ENCODE results near the gene ITGAL.
"Not testable (repeated sequence)": the region's sequence is repeated elsewhere in the genome, so short reads cannot be mapped to it uniquely, and the experiment has no call there.

Gene ITGAL

GRCh38 chr16:30457256-30457655 lies 15.3 kb upstream of the ITGAL start:
- in situ Hi-C loops (cut with HindIII; ENCODE audit: low sequenced_read_pairs), result no loop called here

DNA sequence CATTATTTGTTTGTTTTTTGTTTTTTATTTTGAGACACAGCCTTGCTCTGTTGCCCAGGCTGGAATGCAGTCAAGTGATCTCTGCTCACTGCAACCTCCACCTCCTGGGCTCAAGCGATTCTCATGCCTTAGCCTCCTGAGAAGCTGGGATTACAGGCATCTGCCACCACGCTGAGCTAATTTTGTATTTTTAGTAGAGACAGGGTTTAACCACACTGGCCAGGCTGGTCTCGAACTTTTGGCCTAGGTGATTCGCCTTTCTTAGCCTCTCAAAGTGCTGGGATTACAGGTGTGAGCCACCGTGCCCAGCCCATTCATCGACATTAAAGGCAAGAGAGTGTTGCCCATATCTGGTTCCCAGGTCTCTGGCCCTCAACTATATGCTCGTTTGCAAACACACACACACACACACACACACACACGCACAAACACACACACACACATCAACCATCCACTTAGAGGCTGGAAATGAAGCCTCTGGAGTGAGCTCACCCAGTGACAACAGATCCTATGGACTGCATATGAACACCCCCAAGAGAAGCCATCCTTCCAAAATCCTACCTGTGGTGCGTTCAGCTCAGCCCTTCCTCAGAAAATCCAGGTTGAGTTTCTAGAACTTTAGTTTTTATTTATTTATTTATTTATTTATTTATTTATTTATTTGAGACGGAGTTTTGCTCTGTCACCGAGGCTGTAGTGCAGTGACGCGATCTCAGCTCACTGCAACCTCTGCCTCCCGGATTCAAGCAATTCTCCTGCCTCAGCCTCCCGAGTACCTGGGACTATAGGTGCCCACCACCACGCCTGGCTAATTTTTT lies 14.6 kb upstream of the ITGAL start:
- in situ Hi-C loops (cut with HindIII; ENCODE audit: low sequenced_read_pairs), result no loop called here

DNA sequence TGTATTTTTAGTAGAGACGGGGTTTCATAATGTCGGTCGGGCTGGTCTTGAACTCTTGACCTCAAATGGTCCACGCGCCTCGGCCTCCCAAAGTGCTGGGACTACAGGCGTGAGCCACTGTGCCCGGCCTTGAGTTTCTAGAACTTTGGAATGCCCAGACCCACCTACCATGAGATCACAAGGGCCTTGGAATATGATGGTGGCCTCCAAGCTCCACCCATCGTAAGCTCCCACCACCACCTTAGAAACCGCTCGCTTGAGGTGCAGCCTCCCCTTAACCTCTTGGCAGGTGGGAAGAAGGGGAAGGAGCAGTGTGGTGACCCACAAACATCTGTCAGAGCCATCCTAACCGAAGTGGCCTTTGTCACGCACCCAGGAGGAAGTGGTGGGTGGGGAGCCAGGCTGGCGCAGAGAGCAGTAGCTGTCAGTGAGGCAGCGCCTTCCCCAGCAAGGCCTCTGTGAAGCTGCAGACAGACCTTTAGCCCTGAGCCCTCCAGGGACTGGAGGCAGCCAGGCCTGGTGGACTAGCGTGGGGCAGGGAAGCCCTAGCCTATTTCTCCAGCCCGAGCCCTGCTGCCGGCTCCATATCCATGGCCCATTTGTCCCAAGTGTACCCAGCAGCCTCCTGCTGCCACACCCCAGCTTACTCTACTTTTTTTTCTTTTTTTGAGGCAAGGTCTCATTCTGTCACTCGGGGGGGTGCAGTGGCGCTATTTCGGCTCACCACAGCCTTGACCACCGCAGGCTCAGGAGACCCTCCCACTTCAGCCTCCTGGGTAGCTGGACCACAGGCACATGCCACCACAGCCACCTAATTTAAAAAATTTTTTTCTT lies 13.8 kb upstream of the ITGAL start:
- in situ Hi-C loops (cut with HindIII; ENCODE audit: low sequenced_read_pairs), result no loop called here

DNA sequence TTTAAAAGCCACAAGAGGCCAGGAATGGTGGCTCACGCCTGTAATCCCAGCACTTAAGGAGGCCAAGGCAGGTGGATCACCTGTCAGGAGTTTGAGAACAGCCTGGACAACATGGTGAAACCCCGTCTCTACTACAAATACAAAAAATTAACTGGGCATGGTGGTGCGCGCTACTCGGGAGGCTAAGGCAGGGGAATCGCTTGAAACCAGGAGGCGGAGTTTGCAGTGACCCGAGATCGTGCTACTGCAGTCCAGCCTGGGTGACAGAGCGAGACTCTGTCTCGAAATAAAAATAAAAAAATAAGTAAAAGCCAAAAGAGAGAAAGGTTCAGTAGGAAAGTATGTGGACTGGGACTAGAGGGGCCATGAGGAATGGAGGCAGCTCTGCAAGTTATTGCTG lies 13.1 kb upstream of the ITGAL start:
- in situ Hi-C loops (cut with HindIII; ENCODE audit: low sequenced_read_pairs), result no loop called here

- in situ Hi-C loops (cut with HindIII; ENCODE audit: low sequenced_read_pairs), result not testable (repeated sequence)
Observed at GRCh38 chr16:30461426-30461825, 11.1 kb upstream of the ITGAL start.

DNA sequence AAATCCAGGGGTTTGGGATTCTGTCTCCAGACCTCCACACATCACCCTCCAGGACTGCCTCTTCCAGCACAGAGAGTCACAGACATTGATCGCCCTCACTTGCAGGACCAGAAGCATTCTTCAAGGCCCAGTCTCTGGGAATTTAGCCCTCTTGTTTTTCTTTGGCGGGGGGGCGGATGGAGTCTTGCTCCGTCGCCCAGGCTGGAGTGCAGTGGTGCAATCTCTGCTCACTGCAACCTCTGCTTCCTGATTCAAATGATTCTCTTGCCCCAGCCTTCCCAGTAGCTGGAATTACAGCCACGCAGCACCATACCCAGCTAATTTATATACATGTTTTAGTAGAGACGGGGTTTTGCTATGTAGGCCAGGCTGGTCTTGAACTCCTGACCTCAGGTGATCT lies 8.5 kb upstream of the ITGAL start:
- in situ Hi-C loops (cut with HindIII; ENCODE audit: low sequenced_read_pairs), result no loop called here

GRCh38 chr16:30470170-30470512 lies 2.4 kb upstream of the ITGAL start:
- in situ Hi-C loops (cut with HindIII; ENCODE audit: low sequenced_read_pairs), result no loop called here

- in situ Hi-C loops (cut with HindIII; ENCODE audit: low sequenced_read_pairs), result no loop called here
Observed at GRCh38 chr16:30470632-30470995, 1.9 kb upstream of the ITGAL start.

- in situ Hi-C loops (cut with HindIII; ENCODE audit: low sequenced_read_pairs), result no loop called here
Observed at GRCh38 chr16:30473231-30474073, 910 bp downstream of the ITGAL start.

- in situ Hi-C loops (cut with HindIII; ENCODE audit: low sequenced_read_pairs), result no loop called here
Observed at GRCh38 chr16:30474074-30474452, 1.5 kb downstream of the ITGAL start.

DNA sequence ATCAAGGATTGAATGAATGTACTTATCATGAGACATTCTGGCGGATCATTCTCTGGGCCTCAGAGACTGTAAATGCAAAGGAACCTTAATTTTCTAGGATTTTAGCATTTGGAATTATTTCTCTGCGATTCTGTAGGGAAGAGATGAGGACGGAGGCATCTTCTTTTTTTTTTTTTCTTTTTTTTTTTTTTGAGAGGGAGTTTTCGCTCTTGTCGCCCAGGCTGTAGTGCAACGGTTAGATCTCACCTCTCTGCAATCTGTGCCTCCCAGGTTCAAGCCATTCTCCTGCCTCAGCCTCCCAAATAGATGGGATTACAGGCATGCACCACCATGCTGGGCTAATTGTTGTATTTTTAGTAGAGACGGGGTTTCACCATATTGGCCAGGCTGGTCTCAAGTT lies 2.1 kb downstream of the ITGAL start:
- in situ Hi-C loops (cut with HindIII; ENCODE audit: low sequenced_read_pairs), result no loop called here

GRCh38 chr16:30476991-30477390 lies 4.4 kb downstream of the ITGAL start:
- in situ Hi-C loops (cut with HindIII; ENCODE audit: low sequenced_read_pairs), result no loop called here

DNA sequence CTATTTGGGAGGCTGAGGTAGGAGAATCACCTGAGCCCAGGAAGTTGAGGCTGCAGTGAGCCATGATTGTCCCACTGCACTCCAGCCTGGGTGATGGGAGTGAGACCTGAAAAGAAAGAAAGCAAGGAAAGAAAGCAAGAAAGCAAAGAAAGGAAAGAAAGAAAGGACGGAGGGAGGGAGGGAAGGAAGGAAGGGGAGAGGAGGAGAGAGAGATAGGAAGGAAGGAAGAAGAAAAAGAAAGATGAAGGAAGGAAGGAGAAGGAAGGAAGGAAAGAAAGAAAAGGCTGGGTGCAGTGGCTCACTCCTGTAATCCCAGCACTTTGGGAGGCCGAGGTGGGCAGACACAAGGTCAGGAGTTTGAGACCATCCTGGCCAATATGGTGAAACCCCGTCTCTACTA lies 5.2 kb downstream of the ITGAL start:
- in situ Hi-C loops (cut with HindIII; ENCODE audit: low sequenced_read_pairs), result not testable (repeated sequence)

GRCh38 chr16:30478766-30479478 lies 6.4 kb downstream of the ITGAL start:
- in situ Hi-C loops (cut with HindIII; ENCODE audit: low sequenced_read_pairs), result no loop called here

GRCh38 chr16:30481381-30481780 lies 8.8 kb downstream of the ITGAL start:
- in situ Hi-C loops (cut with HindIII; ENCODE audit: low sequenced_read_pairs), result no loop called here

- in situ Hi-C loops (cut with HindIII; ENCODE audit: low sequenced_read_pairs), result no loop called here
Observed at GRCh38 chr16:30482366-30482765, 9.8 kb downstream of the ITGAL start.

DNA sequence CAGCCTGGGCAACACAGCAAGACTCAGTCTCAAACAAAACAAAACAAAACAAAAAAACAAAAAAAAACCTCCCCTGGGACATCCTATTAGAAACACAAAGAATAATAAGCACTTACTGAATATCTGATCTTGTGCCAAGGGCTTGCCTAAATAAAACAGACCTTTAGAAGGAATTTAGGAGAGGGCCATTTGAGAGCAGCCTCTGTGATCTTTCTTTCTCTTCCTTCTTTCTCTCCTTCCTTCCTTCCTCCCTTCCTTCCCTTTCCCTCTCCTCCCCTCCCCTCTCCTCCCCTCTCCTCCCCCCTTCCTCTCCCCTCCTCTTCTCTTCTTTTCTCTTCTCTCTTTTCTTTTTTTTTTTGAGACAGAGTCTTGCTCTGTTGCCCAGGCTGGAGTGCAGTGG lies 12.3 kb downstream of the ITGAL start:
- in situ Hi-C loops (cut with HindIII; ENCODE audit: low sequenced_read_pairs), result no loop called here

- in situ Hi-C loops (cut with HindIII; ENCODE audit: low sequenced_read_pairs), result no loop called here
Observed at GRCh38 chr16:30485818-30486436, 13.4 kb downstream of the ITGAL start.

DNA sequence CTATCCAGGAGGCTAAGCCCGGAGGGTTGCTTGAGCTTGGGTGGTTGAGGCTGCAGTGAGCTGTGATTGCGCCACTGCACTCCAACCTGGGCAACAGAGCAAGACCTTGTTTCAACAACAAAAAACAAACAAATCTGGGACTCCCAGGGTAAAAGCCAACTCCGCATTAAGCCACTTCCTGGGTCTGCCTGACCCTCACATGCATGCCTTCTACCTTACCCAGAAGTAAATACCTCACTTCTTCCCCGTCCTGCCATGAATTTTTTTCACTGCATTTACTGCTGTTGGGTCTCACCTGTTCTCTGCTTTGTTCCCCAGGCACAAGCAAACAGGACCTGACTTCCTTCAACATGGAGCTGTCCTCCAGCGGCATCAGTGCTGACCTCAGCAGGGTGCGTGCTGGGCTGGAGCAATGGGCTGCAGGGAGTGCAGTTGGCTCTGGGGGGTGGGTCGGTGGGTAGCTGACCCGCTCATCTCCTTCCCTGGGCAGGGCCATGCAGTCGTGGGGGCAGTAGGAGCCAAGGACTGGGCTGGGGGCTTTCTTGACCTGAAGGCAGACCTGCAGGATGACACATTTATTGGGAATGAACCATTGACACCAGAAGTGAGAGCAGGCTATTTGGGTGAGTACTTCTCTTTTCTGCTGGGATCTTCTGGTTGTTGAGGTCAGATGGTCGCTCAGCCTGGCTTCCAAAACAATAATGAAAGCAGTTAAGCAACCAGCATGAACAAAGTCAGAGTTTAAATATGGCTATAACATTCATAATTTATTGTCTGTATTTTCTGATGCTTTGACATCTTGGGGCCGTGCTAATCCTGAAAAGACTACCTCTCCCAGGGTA lies 16.4 kb downstream of the ITGAL start:
- in situ Hi-C loops (cut with HindIII; ENCODE audit: low sequenced_read_pairs), result no loop called here

DNA sequence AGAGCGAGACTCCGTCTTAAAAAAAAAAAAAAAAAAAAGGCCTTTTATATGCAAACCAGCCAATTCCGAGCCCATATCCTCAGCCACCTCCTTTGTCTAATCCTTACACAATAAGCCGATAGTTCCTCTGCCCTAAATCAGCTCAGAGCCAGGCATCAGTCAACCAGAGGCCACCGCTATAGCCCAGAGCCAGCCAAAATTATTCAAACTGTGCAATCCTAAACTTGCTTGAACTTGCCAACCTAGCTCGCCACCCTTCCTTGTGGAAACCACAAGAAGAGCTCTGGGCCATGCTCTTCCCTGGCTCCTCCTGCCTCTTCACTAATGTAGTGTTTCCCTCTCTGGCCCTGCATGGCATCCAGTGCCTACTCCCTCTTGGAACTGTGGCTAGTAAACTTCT lies 17.7 kb downstream of the ITGAL start:
- in situ Hi-C loops (cut with HindIII; ENCODE audit: low sequenced_read_pairs), result no loop called here

All from endothelial cell of hepatic sinusoid (primary cell).